Activated CD8-positive, alpha-beta memory T cell treated with anti-CD3 and anti-CD28 coated beads for 24 hours (primary cell): ENCODE measurements around the gene S1PR4.
"Not testable (repeated sequence)": the region's sequence is repeated elsewhere in the genome, so short reads cannot be mapped to it uniquely, and the experiment has no call there.

ENCODE experiments used
- DNase-seq: peaks from one replicate; pipeline ENCODE4 v3.0.0-alpha.2; 2020

Gene S1PR4

DNA sequence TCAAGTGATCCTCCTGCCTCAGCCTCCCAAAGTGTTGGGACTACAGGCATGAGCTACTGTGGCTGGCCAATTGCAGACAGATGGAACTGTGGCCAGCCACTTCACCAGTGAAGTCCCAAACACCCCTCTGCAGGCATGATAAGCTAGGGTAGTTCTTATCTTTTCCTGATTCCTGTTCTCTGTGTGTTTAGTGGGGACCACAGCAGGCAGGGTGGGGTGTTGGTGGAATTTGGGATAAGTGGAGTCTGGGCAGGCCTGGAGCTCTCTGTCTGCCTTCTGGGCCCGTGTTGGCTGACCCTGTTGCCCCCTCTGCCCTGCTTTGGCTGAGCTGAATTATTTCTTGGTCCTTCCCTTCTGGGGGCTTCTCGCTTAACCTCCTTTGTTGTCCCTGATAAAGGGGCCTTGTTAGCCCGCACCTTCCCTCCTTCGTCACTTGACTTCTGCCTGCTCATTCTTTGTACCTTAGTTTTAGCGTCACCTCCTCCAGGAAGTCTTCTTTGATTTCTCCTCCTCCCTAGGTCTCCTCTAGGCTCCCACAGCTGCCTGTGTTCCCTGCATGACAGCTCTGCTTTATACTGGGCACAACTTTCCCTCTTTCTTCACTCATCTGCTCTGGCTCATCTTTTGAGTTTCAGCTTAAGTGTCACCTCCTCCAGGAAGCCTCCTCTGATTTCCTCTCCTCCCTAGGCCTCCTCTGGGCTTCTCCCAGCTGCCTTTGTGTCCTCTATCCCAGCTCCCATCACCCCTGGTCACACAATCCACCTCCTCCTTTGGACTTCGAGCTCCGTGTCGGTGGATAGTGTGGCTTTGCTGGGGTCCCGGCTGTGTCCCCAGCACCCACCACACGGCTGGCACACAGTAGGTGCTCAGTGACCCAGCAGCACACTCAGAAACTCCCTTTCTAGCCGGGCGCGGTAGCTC, 5.4 kb downstream of the S1PR4 start:
- no peak for DNase-seq

DNA sequence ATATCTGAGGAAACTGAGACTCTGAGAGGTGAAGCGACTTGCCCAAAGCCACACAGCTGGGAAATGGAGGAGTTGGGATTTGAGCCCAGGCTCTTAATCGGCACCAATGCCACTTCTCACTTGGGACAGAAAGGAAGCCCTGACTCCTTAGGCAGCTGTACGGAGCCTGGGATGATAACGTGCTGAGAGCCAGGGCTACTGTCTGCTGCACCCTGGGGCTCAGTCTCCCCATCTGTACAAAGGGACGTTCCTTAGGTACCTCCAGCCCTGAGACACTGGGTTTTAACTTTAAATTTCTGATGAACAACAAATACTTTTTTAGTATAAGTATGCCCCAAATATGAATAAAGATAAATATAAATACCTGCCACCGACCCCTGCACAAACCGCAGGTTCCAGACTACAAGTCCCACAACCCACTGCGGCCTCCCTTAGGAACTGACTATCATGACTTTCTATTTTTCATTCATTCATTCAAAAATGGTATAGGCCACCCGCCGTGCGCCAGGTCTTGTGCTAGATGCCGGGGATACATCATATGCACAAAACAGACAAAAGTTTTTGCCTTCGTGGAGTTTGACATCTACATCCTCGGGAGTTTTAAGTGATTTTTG, 6.4 kb downstream of the S1PR4 start:
- DNase-seq, result peak; percentile 89

DNA sequence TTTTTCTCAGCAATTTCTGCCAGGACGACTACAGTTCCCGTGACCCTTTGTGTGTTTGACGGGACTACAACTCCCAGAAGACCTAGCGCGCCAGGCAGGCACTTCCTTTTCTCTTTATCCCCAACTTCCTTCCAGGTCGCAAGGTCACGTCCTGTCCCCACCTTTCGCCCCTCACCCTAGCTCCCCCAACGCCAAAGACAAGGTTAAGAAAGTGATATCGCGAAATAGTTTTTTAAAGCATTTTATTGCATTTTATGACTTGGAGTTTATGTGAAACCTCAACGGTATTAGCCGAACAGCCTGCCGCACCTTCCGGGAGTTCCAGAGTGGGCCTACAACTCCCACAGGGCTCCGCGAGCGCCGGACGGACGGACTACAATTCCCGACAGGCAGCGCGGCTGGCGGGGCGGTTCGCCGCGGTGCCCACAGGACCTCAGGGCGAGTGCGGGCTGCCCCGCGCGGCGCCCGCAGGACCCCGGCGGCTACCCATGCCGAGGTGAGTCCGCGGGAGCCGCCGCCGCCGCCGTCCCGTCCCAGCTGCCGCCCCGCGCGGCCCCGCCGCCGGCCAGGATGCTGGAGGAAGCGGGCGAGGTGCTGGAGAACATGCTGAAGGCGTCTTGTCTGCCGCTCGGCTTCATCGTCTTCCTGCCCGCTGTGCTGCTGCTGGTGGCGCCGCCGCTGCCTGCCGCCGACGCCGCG, 7.0 kb downstream of the S1PR4 start, which contains the start of gene NCLN:
TSS of gene NCLN (plus strand) at position 470 of the 699 bp plus-strand sequence. CDS start at position 571, 101 bp downstream.
- peak; percentile 98 for DNase-seq

DNA sequence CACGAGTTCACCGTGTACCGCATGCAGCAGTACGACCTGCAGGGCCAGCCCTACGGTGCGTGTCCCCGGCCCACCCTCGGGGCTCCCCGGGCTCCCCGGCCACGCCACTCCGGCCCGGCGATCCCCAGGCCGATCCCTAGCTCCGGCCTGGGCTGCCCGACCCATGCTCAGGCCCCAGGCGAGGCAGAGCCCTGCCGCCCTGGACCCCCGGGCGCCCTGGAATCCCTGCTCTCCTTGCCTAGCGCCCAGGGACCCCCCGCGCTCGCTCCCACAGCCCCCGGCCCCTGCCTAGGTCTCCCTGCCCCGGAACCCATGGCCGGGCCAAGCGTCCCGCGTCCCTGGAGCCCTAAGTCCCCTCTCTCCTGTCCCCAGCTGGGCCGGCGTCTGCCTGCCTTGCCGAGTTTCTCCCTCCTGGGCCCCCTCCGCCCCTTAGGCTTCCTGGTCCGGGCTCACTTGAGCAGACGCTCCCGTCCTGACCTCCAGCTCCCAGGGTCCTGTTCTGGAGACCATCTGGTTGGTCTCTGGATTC, 7.7 kb downstream of the S1PR4 start:
- DNase-seq, result no peak

DNA sequence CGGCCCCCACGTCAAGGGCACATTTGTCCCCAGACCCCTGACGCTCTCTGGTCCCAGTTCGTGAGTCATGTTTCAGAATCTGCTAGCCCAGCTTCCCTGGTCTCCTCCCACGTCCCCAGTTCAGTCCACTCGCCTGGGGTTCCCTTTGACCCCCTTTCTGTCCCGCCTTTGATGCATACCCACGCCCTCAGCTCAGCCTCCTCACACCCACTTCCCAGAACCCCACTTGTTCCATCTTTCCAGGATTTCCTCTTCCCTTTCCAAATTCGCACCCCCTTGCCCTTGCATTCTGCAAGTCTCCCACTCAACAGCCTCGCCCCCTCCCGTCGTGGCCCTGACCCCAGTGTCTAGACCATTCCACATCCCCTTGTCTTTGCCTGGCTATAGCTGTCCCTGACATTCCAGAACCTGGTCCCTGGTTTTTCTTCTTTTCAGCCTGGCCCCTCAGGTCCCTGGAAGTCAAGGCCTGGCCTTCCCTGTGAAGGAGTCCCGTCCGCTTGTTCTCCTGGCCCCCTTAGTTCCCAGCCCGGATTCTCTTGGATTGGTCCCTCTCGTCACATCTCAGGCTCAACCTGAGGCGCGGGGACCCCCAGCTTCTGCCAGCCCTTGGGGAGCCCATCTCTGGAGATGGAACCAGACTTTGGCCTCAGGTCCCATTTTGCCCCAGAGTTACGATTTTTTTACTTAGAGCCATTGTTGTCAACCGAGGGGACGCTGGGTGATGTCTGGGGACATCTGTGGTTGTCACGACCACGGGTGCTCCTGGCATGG, 8.5 kb downstream of the S1PR4 start:
- no peak for DNase-seq

DNA sequence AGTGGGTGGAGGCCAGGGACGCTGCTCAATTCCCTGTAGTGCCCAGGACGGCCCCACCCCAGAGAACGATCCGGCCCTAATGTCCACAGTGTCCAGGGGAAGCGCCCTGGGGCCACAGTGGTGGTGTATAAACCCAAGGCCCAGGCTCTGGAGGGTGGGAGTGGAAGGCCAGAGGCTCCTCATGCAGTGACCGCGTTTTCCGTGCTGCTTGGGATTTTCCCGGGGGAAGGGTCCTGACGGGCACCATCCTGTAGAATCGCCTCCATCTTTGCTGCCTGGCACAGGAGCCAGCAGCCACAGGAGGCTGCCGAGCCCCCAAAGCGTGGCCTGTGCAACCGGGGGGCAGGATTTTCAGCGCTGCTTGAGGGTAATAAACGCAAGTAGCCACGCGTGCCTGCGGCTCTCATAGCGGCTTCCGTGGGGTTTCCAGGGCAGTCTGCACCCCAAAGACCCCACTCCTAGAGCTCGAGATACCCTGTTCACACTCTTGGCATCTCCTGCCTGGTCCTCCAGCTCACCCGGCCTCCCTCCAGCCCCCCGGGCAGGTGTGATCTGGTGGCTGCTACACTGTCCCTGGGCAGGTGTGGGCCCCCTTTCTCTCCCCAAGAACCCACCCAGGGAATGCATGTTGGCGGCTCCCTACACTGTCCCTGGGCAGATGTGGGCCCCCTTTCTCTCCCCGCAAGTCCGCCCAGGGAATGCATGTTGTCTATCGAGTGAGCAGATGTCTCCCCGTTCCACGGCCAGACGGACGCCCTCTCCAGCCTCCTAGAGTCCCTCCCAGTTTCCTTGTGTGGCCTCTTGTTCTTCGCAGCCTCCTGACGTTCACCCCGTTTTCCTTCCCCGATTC, 9.3 kb downstream of the S1PR4 start:
- DNase-seq, result no peak

DNA sequence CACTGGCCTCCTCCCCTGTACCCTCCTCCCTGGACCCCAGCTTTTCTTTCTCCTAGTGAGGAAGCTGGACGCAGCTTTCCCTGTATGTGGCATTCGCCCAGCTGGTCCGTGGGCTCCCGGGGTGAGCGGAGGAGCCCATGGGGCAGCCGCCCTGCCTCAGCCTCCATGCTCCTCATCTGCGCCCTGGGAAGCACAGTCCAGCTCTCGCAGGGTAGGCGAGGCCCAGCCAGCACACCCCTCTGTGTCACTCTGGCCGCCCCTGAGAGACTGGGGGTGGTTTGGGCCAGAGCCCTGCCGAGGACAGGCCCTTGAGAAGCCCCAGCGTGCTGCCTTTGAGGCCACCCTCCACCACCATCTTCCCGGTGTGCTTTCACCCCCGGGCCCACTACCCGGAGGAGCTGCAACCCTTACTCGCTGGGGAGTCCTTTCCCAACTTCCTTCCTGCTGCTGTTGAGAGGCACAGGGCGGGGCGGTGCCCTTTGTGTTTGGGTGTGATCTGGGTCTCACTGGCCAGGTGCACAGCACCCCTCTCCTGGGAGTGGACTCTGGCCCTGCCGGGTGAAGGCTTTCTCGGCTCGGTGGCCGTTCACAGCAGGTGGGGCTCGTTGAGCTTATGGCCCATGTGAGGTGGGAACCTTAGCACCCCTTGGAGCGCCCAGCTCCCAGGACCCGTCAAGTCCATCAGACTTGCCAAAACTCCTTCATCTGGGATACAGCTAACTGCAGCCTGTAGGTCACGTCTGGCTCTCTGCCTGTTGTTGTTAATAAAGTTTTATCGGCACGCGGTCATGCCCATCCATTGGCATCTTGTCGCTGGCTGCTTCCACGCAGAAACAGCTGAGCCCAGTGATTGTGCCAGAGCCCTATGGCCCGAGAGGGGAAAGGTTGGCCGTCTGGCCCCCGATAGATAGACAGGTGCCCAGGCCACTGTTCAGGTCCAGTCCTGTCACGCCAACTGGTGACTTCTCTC, 10.3 kb downstream of the S1PR4 start:
- DNase-seq, result no peak

DNA sequence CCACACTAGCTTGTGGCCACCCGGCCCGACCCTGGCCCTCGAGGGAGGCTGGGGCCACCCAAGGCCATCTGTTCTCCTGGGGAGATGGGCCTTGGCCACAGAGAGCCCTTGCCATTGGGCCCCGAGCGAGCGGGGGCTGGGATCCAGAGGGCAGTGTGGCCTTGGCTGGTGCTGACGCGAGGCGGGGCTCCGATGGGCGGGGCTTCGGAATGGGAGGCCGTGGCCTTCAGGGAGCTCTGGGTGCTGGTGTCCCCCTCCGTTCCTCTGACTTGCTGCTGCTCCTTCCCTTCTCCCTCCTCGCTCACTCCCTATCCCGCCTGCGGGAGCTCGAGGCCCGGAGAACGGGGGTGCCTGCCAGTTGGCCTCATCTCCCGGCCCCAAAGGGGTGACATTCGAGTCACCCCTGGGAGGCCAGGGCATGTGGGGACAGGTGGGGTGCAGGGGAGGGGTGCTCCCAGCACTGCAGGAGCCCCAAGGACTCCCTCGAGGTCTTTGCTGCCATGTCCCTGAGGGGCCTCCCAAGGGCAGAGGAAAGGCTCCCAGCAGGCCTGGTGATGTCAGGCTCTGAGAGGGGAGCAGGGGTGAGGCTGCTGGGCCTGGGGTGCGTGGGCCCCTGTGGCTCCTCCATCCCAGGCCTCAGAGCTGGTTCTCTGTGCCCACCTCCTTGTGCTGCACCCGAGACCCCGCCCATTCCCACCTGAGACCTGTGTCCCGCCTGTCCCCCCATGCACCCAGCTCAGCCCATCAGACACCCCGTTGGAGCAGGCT, 11.3 kb downstream of the S1PR4 start:
- no peak for DNase-seq

DNA sequence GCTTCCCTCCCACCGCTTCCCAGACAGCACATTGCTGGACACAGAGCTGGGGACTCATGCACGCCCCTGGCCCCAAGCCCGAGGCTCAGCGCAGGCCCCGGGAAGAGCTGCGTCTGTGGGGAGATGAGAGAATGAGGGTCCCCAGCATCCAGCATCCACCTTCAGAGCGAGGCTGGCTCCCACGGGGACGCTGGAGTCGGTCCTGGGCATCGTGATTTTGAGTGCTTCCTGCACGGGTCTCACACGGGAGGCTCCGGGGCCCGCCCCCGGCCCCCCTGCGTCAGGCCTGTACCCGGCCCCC, 11.9 kb downstream of the S1PR4 start:
- no peak for DNase-seq

DNA sequence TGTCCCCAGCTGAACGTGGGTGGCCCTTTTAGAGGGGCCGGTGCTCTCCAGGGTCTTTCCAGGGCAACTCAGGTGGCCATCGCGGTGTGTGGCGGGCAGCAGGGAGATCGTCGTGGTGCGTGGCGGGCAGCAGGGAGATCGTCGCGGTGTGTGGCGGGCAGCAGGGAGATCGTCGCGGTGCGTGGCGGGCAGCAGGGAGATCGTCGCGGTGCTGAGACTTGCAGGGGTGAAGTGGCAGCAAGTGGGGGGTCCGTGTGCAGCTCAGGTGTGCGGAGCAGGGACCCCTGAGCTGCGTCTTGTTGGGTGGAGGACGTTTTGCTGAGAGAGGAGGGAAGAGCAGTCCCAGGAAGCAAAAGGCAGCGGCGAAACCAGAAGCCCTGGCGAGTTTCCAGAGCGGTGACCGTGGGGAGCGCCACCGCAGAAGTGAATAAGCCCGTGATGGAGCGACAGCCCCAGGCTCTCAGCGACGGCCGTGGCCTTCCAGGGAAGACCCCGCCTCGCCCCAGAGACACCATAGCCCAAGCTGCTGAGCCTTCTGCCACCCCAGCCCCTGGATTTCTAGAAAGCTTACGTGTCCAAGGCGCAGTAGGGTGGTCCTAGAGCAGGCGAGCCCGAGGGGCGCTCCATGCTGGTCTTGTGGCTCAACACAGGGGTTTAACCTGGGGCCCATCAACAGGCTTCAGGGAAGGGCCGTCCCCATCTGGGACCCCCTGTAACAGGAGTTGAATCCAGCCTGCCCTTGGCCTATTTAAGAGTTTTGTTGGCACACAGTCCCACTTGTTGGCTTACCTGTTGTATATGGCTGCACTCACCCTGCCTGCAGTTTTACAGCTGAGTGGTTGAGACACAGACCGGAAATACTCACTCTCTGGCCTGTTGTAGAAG, 12.6 kb downstream of the S1PR4 start:
- no peak for DNase-seq

DNA sequence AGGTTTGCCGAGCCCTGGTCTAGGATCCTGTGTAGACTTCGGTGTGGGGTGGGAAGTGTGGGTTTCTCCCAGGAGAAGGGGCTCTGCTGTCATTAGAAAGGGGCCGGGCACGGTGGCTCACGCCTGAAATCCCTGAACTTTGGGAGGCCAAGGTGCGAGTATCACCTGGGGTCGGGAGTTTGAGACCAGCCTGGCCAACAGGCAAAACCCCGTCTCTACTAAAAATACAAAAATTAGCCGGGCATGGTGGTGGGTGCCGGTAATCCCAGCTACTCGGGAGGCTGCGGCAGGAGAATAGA, 13.2 kb downstream of the S1PR4 start:
- DNase-seq, result not testable (repeated sequence)

DNA sequence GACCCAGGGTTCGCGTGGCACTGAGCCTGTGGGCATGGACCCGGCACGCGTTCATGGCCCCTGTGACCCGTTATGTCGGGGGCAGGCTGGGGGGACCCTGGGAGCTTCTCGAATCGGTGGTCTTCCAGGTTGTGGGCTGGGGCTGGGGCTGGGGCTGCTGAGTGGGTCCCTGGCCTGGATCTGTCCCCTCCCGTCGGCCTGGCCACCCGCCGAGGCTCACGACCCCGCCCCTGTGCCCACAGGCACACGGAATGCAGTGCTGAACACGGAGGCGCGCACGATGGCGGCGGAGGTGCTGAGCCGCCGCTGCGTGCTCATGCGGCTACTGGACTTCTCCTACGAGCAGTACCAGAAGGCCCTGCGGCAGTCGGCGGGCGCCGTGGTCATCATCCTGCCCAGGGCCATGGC, 13.7 kb downstream of the S1PR4 start:
- DNase-seq, result no peak

DNA sequence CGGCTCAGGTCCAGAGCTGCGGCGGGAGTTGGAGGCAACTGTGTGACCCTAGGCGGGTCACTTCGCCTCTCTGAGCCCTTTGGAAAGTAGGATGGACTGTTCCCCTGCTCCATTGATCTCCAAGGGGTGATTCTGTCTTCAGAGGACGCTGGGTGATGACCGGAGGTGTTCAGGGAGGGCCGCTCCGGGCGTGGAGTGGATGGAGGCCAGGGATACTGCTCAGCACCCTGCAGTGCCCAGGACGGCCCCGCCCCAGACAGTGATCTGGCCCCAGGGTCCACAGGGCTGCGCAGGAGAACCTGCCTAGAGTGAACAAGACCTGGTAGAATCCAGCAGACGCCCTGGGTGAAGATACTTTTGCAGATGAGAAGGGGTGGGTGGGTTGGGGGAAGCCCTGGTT, 14.1 kb downstream of the S1PR4 start:
- no peak for DNase-seq

DNA sequence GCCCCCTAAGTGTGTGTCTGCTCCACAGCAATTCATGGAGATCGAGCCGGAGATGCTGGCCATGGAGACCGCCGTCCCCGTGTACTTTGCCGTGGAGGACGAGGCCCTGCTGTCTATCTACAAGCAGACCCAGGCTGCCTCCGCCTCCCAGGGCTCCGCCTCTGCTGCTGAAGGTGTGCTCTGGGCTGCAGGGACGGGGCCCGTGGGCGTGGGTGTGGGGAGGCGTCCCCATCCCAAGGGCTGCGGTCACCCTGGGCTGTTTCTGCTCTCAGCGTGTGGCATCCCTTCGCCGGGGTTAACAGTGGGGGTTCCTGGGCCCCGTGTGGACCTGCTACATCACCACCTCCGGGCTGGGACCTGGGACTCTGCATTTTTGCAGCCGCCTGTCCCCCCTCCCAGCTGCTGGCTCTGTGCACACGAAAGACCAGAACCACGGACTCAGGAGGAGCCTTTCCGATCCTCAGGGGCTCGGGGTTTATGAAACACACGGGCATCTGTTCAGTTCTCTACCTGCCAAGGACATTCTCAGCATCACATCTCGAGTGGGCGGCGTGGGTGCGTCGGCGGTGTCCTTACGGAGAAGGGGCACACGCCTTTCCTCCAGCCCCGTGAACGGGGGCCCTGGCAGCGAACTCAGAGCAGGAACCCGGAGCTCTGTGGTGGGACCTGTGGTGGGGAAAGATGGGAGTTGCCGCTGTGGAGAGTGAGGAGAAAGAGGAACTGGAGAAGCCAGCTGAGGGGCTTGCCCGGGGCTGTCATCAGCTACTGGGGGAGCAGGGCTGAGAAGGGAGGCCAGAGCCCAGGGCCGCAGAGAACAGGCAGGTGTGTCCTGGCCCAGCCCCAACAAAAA, 14.9 kb downstream of the S1PR4 start:
- DNase-seq, result no peak

DNA sequence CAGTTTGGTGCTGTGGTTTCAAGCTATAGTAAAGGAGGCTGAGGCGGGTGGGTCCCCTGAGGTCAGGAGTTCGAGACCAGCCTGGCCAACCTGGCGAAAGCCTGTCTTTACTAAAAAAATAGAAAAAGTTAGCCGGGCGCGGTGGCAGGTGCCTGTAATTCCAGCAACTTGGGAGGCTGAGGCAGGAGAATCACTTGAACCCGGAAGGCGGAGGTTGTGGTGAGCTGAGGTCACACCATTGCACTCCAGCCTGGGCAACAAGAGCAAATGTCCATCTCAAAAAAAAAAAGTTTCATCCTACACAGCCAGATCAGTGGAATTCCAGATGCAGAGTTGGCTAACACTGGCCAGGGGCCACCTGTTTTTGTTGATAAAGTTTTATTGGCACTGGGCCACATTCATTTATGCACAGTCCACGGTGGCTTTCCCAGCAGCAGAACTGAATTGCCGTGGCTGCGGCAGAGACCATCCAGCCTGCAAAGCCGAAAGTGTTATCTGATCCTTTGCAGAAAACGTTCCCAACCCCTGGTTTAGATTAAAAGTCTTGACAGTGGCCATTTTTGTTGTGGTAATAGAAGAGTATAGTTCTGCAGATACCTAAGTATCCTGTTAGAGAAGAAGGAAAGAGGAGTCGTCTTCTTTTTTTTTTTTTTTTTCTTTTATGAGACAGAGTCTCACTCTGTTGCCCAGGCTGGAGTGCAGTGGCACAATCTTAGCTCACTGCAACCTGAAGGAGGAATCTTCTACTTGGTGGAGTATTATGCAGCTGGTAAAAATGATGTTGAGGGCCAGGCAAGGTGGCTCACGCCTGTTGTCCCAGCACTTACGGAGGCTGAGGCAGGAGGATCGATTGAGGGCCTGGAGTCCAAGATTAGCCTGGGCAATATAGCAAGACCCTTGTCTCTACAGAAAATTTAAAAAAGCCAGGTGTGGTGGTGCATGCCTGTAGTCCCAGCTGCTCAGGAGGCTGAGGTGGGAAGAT, 15.8 kb downstream of the S1PR4 start:
- no peak for DNase-seq

DNA sequence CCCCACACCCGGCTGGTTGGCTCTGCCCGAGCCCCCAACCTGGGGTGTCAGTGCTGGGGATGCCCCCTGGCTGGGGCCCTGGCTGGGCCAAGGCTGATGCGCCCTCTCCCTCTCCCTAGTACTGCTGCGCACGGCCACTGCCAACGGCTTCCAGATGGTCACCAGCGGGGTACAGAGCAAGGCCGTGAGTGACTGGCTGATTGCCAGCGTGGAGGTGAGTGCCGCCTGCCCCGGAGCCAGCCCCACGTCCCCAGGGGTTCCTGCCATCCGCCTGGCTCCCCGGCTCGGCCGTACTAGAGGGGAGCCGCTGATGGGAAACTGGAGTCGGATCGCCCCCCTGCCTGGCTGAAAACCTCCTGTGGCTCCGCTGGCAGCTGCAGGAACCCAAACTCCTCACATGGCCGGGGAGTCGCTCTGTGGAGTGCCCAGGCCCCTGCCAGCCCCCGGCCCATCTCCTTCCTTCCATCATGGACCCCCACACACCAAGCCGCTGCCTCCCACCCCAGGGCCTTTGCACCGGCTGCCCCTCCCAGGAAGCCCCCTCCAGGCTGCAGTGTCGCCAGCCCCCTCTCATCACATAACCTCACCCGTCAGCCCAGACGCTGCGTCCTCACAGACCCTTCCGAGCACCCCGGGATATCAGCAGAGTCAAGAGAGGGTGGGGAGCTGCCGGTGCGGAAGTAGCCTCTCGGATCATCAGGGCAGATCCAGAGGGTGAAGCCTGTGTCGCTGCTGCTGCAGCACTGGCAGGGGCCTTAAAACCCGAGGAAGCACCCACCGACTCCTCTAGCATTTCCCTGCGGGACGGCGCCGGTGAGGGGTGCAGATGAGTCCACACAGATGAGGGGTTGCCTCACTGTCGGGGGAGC, 17.7 kb downstream of the S1PR4 start:
- DNase-seq, result no peak
